ENCODE results near the gene PRAMEF18.
"Not testable (repeated sequence)": the region's sequence is repeated elsewhere in the genome, so short reads cannot be mapped to it uniquely, and the experiment has no call there.

The PRAMEF18 gene

DNA sequence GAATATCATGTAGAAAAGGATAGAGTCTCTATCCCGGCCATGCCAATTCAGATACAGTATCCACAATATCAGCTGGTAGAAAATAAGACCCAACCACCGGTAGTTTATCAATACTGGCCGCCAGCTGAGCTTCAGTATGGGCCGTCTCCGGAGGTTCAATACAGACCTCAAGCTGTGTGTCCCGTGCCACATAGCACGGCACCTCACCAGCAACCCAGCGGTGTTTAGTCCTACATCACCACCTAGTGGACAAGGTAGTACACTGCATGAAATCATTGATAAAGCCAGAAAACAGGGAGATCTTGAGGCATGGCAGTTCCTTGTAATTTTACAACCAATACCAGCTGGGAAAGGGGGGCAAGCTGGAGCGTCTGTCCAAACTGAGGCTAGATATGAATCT lies 17.2 kb downstream of the PRAMEF18 start:
- H3K9ac ChIP-seq (ENCODE audit: low read depth in 1 of 2, low read length in 2 of 2); H3K27me3 ChIP-seq (ENCODE audit: control insufficient read depth in 2 of 2, insufficient read depth in 2 of 2, low read length in 2 of 2); H3K4me3 ChIP-seq (ENCODE audit: low read length in 2 of 2); H3K27ac ChIP-seq (ENCODE audit: low read depth in 2 of 2, low read length in 2 of 2); H3K36me3 ChIP-seq (ENCODE audit: control insufficient read depth in 2 of 2, insufficient read depth in 2 of 2, low read length in 2 of 2); H3K9me3 ChIP-seq (ENCODE audit: control insufficient read depth in 2 of 2, low read length in 2 of 2); H3K4me1 ChIP-seq (ENCODE audit: control insufficient read depth in 2 of 2, insufficient read depth in 2 of 2, low read length in 2 of 2): not testable (repeated sequence)

DNA sequence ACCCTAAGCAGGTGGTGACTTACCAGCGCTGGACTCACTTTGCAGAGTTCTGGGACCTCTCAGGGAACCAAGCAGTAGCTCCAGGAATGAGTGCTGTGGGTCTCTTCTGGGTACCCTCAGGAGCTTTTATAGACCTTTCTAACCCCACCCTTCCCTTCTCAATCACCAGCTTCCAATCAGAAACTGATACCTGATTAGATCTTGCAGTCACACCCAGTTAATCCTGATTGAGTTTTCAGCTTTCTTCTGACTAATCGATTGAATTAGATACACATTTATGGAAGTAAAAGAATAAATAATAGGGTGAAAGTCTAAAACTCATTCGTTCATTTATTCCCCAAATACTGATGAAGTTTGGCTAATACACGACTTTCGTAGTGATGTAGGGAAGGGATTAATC lies 24.6 kb downstream of the PRAMEF18 start, which contains the start of gene PRAMEF13:
Gene PRAMEF13 (minus strand): TSS at position 101 of the 400 bp plus-strand sequence. CDS start 1,820 bp downstream, outside the sequence.
- H3K9ac ChIP-seq (ENCODE audit: low read depth in 1 of 2, low read length in 2 of 2); H3K27me3 ChIP-seq (ENCODE audit: control insufficient read depth in 2 of 2, insufficient read depth in 2 of 2, low read length in 2 of 2); H3K4me1 ChIP-seq (ENCODE audit: control insufficient read depth in 2 of 2, insufficient read depth in 2 of 2, low read length in 2 of 2); H3K36me3 ChIP-seq (ENCODE audit: control insufficient read depth in 2 of 2, insufficient read depth in 2 of 2, low read length in 2 of 2); H3K4me3 ChIP-seq (ENCODE audit: low read length in 2 of 2); H3K27ac ChIP-seq (ENCODE audit: low read depth in 2 of 2, low read length in 2 of 2); H3K9me3 ChIP-seq (ENCODE audit: control insufficient read depth in 2 of 2, low read length in 2 of 2): not testable (repeated sequence)
